RWPE1 (cell line): ENCODE measurements around the gene STARD9.

ENCODE experiments used
- CTCF ChIA-PET: fragments of 350-600 bp; sonication (Branson Sonifier 250); formaldehyde crosslinking; extraction: SDS; loops from one replicate; lab custom pipeline; 2021; lab: Yijun Ruan, JAX
- POLR2A ChIA-PET: fragments of 400-600 bp; formaldehyde crosslinking; extraction: SDS; loops from one replicate; lab custom pipeline; 2020; ENCODE audit warnings: antibody characterized with exemption; ENCODE audit not compliant: low non-redundant PET; lab: Yijun Ruan, JAX
- DNase-seq: peaks from one replicate; pipeline ENCODE4 v3.0.0; 2012; ENCODE audit warnings: low spot score
- H3K27ac ChIP-seq: fragments of 450-650 bp; 2 replicates; pipeline ENCODE4 v1.5.1; 2017
- CTCF ChIP-seq: fragments of 450-650 bp; conservative IDR thresholded peaks from 2 replicates; pipeline ENCODE4 v1.5.1; 2017; ENCODE audit warnings: low read depth, mild to moderate bottlenecking

STARD9 gene

GRCh38 chr15:42650208-42651066 is 75.0 kb downstream of the STARD9 start:
- POLR2A ChIA-PET: interaction anchor here (0.5 kb wide), 1 partner anchor 115 kb away, joined by 4 read pairs; no protein-coding TSS in a partner anchor
- DNase-seq: peak; percentile 82
- no peak overlapping the region for H3K27ac ChIP-seq
- CTCF ChIA-PET: interaction anchor here (0.6 to 1.4 kb wide), 2 partner anchors 69 to 75 kb away, joined by 3 to 5 read pairs; partner anchors contain the start of gene STARD9
- peak; percentile 87 for TF ChIP-seq CTCF

- no peak for DNase-seq
- ChIA-PET POLR2A (no interaction called here), CTCF (no interaction called here)
- no peak for TF ChIP-seq CTCF
- H3K27ac ChIP-seq: no peak overlapping the region
Measured at GRCh38 chr15:42665827-42666226, 90.4 kb downstream of the STARD9 start.

GRCh38 chr15:42667855-42668254 is 92.4 kb downstream of the STARD9 start:
- ChIA-PET CTCF (no interaction called here), POLR2A (no interaction called here)
- no peak overlapping the region for H3K27ac ChIP-seq
- no peak for DNase-seq
- no peak for TF ChIP-seq CTCF

GRCh38 chr15:42670451-42670850 is 95.0 kb downstream of the STARD9 start:
- CTCF ChIA-PET: no interaction called here
- no peak overlapping the region for H3K27ac ChIP-seq
- no peak for DNase-seq
- POLR2A ChIA-PET: no interaction called here
- TF ChIP-seq CTCF: no peak

GRCh38 chr15:42672444-42672843 is 97.0 kb downstream of the STARD9 start:
- CTCF ChIA-PET: interaction anchor here (0.5 kb wide), 1 partner anchor 42 kb away, joined by 4 read pairs; no protein-coding TSS in a partner anchor
- H3K27ac ChIP-seq: no peak overlapping the region; the same call in 1 of the 2 replicates
- no peak for TF ChIP-seq CTCF
- POLR2A ChIA-PET: no interaction called here
- no peak for DNase-seq

GRCh38 chr15:42674472-42674871 is 99.1 kb downstream of the STARD9 start:
- ChIA-PET CTCF (no interaction called here), POLR2A (no interaction called here)
- no peak overlapping the region for H3K27ac ChIP-seq
- no peak for DNase-seq
- no peak for TF ChIP-seq CTCF
